Stomach (tissue), 9 donors: ENCODE results near the gene KIF20B. TPM values are rescaled to one million over a fixed set of nuclear protein-coding genes. Genes with fewer than 3 reads are reported as not detected.

Experiments used
- DNase-seq, 2 donors: peaks; one replicate each; pipeline versions ENCODE4 v3.0.0 to v3.0.0-alpha.2; 2013 to 2019
- H3K27ac ChIP-seq, 5 donors: fragments of 200-600 bp in 4 of 5; sonication (generic) in 4 of 5; one replicate each; pipeline ENCODE4 v1.5.1; 2013 to 2019; ENCODE audit warnings: mild to moderate bottlenecking in 1 of 5, moderate library complexity in 1 of 5
- H3K27me3 ChIP-seq, 3 donors: fragments of 200-600 bp; sonication (generic); one replicate each; pipeline ENCODE4 v1.5.1; 2017 to 2019; ENCODE audit warnings: mixed run types in 1 of 3
- H3K36me3 ChIP-seq, 4 donors: fragments of 200-600 bp; sonication (generic); 1 replicate in 3 of 4; 2 replicates in 1 of 4; pipeline ENCODE4 v1.5.1; 2016 to 2019
- H3K4me1 ChIP-seq, 4 donors: fragments of 200-600 bp; sonication (generic); one replicate each; pipeline ENCODE4 v1.5.1; 2016 to 2019
- H3K4me3 ChIP-seq, 4 donors: fragments of 200-600 bp; sonication (generic) in 3 of 4; one replicate each; pipeline ENCODE4 v1.5.1; 2016 to 2019; ENCODE audit warnings: mild to moderate bottlenecking in 1 of 4
- H3K9me3 ChIP-seq, 4 donors: fragments of 200-600 bp; sonication (generic); one replicate each; pipeline ENCODE4 v1.5.1; 2016 to 2019
- CTCF ChIP-seq, 7 experiments: fragments of 450-650 bp in 4 of 7; fragments of 200-600 bp in 3 of 7; sonication (generic) in 3 of 7; IDR thresholded peaks; one replicate each; pipeline ENCODE4 v1.5.1; 2016 to 2019; ENCODE audit warnings: antibody characterized with exemption in 7 of 7, control low read depth in 2 of 7, mild to moderate bottlenecking in 1 of 7
- EP300 ChIP-seq: sonication (generic); formaldehyde crosslinking; IDR thresholded peaks from one replicate; pipeline ENCODE4 v1.6.1; 2017; ENCODE audit warnings: antibody characterized with exemption
- POLR2A ChIP-seq, 4 donors: fragments of 450-650 bp; IDR thresholded peaks; one replicate each; pipeline ENCODE4 v1.6.1; 2016; ENCODE audit warnings: antibody characterized with exemption in 4 of 4, control low read depth in 2 of 4, mild to moderate bottlenecking in 1 of 4, moderate library complexity in 1 of 4
- POLR2AphosphoS5 ChIP-seq, 3 donors: sonication (generic); formaldehyde crosslinking; IDR thresholded peaks; one replicate each; pipeline ENCODE4 v1.6.1; 2016; ENCODE audit warnings: antibody characterized with exemption in 3 of 3
- WGBS, 5 donors: extraction: QIAGEN DNeasy Blood & Tissue Kit in 3 of 5; methylation state at CpG; one replicate each; pipeline versions ENCODE4 v1.1.5 to v1.1.7; 2013 to 2018; 5-methylcytosine and 5-hydroxymethylcytosine counted together
- intact Hi-C: fragments of 100-400 bp; cut with DNase I; formaldehyde crosslinking; loops from one replicate; pipeline ENCODE4 v1.15.1; 2023; ENCODE audit warnings: low total_unique reads
- polyA plus RNA-seq, 3 donors: library from polyadenylated mRNA; stranded (reverse); fragments of 200-250 nt; gene quantifications; one replicate each; pipeline ENCODE4 v1.2.3, GENCODE V29; 2013
- total RNA-seq, 5 donors: library from RNA; depleted of rRNA; stranded (reverse); fragments of >200 nt; gene quantifications; one replicate each; pipeline versions ENCODE4 v1.1.0 to v1.2.3, GENCODE V29; 2014 to 2016
- donor health status: healthy with polysubstance abuse.
- donor health status: Bipolar disorder and iron deficiency.
- donor health status: healthy.

The KIF20B gene
- total and polyA plus RNA-seq, 8 donors = 1.5 to 10.6 (median 2.3) TPM

DNA sequence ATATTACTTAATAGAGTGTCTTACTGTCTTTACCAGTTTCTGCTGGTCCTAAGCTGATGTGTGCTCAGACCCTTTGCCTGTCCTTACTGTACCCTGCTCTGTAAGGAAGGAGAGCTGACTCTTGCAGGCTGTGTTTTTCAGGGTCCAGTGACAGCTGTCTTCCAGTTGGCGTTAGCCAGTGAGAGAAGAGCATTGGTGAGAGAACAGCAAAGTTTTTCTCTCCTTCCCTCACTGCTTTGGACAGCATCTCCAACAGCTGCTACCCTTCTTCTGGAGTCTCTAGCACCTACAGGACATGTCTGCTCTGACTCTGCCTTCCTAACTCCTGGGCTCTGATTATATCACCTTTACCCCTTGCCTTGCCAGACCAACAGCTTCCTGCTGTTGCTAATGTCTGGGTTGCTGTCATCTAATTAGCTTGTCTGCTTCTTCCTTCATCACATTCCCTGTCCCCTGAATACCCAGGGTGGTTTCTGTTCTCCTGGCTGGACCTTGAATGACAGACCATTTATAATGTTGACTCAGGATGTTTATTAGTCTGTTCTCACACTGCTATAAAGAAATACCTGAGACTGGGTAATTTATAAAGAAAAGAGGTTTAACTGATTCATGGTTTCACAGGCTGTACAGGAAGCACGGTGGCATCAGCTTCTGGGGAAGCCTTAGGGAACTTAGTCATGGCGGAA lies 32.9 kb upstream of the KIF20B start:
- intact Hi-C loops = no loop called here
- Histone ChIP-seq H3K27me3 (no peaks in the 10 kb centered on the region), H3K4me3 (no peak overlapping the region), H3K4me1 (no peaks in the 10 kb centered on the region), H3K27ac (no peak overlapping the region), H3K36me3 (no peaks in the 10 kb centered on the region), H3K9me3 (no peaks in the 10 kb centered on the region)
- DNase-seq = no peak
- no peak for TF ChIP-seq POLR2A (IDR thresholded peaks at IDR 0.05)
- TF ChIP-seq POLR2AphosphoS5 (IDR thresholded peaks at IDR 0.05) = no peak
- no peak for TF ChIP-seq CTCF (IDR thresholded peaks at IDR 0.05)
- TF ChIP-seq EP300 = no peak
- 79 to 89% (median 82%) methylated on average over 3 of the region's 3 CpGs for WGBS, 5 donors

DNA sequence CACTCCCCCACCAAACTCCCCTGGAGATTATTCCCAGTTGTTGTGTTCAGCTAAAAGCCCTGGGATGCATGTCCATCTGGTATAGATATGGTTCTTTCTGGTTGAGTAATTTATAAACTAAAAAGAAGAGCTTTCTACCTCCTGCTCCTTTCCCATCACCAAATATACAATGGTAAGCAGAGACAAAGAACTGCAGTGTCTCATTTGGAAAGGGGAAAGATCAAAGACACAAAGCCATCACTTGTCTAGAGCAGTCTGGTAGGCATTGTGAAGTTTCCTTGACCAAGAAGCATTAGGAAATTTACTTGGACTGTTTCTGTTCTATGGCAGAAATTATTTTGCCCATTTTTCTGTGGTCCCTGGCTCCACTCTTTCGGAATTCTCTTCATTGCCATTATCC lies 31.4 kb upstream of the KIF20B start:
- WGBS, 5 donors = 79 to 100% (median 94%) methylated on average over 1 of the region's 1 CpG
- Histone ChIP-seq H3K4me3 (no peak overlapping the region), H3K27me3 (no peaks in the 10 kb centered on the region), H3K36me3 (no peaks in the 10 kb centered on the region), H3K4me1 (no peaks in the 10 kb centered on the region), H3K9me3 (no peaks in the 10 kb centered on the region), H3K27ac (no peak overlapping the region)
- DNase-seq = no peak
- intact Hi-C loops = no loop called here
- no peak for TF ChIP-seq POLR2A (IDR thresholded peaks at IDR 0.05)
- TF ChIP-seq EP300 = no peak
- TF ChIP-seq POLR2AphosphoS5 (IDR thresholded peaks at IDR 0.05) = no peak
- no peak for TF ChIP-seq CTCF (IDR thresholded peaks at IDR 0.05)

GRCh38 chr10:89670926-89671325 lies 30.5 kb upstream of the KIF20B start:
- TF ChIP-seq EP300 = no peak
- no peak for TF ChIP-seq CTCF (IDR thresholded peaks at IDR 0.05)
- TF ChIP-seq POLR2A (IDR thresholded peaks at IDR 0.05) = no peak
- no peak for TF ChIP-seq POLR2AphosphoS5 (IDR thresholded peaks at IDR 0.05)
- intact Hi-C loops = no loop called here
- DNase-seq = no peak
- no peak overlapping the region for H3K4me3 ChIP-seq
- H3K27me3 ChIP-seq = no peaks in the 10 kb centered on the region
- 52 to 82% (median 77%) methylated on average over 1 of the region's 1 CpG for WGBS, 5 donors
- no peaks in the 10 kb centered on the region for H3K36me3 ChIP-seq
- no peaks in the 10 kb centered on the region for H3K9me3 ChIP-seq
- H3K4me1 ChIP-seq = no peaks in the 10 kb centered on the region
- no peak overlapping the region for H3K27ac ChIP-seq

DNA sequence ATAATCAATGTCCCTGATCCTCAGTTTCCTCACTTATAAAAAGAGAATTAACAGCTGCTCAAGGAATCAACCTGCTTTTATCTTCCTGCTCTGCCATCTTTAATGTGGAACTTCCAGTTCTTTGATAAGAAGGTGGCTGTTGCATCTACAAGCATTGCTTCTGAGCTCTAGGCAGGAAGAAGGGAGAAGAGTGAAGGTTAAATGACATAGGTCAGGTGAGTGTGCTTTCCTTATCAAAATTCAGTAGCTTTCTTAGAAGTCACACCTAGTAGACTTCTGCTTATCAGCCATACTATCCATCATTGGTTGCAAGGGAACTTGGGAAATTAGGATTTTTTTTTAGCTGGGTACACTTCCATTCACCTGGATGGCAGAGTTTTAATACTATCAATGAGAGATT lies 24.0 kb upstream of the KIF20B start:
- no peak overlapping the region for H3K27ac ChIP-seq
- H3K4me1 ChIP-seq = no peaks in the 10 kb centered on the region
- H3K36me3 ChIP-seq = no peaks in the 10 kb centered on the region
- H3K27me3 ChIP-seq = no peaks in the 10 kb centered on the region
- DNase-seq = no peak
- intact Hi-C loops = no loop called here
- no peak for TF ChIP-seq EP300
- no peak for TF ChIP-seq POLR2A (IDR thresholded peaks at IDR 0.05)
- TF ChIP-seq POLR2AphosphoS5 (IDR thresholded peaks at IDR 0.05) = no peak
- TF ChIP-seq CTCF (IDR thresholded peaks at IDR 0.05) = no peak
- H3K9me3 ChIP-seq = no peaks in the 10 kb centered on the region
- no peak overlapping the region for H3K4me3 ChIP-seq
